ENCODE measurements around the gene ITGA2. TPM values are rescaled to one million over a fixed set of nuclear protein-coding genes. Genes with fewer than 3 reads are reported as not detected.

The ITGA2 gene
- polyA plus RNA-seq, 1 donor from 2014 or later: 0.20 TPM

GRCh38 chr5:53068291-53068836, 79.2 kb downstream of the ITGA2 start:
- no peaks in the 10 kb centered on the region for H3K9me2 ChIP-seq (ENCODE audit: insufficient read depth, low read length)
- TF ChIP-seq RAD21 (conservative IDR thresholded peaks at IDR 0.05) (no peak), REST (IDR thresholded peaks at IDR 0.05; ENCODE audit: borderline replicate concordance) (no peak), EP300 (conservative IDR thresholded peaks at IDR 0.05; ENCODE audit: poor library complexity, severe bottlenecking) (no peak), EZH2 (IDR thresholded peaks at IDR 0.05; ENCODE audit: borderline replicate concordance, insufficient read depth, low read length, poor library complexity, severe bottlenecking) (no peak), POLR2AphosphoS5 (IDR thresholded peaks at IDR 0.05) (no peak), SMC3 (conservative IDR thresholded peaks at IDR 0.05; ENCODE audit: poor library complexity) (no peak)
- TF ChIP-seq, protein P1, sequence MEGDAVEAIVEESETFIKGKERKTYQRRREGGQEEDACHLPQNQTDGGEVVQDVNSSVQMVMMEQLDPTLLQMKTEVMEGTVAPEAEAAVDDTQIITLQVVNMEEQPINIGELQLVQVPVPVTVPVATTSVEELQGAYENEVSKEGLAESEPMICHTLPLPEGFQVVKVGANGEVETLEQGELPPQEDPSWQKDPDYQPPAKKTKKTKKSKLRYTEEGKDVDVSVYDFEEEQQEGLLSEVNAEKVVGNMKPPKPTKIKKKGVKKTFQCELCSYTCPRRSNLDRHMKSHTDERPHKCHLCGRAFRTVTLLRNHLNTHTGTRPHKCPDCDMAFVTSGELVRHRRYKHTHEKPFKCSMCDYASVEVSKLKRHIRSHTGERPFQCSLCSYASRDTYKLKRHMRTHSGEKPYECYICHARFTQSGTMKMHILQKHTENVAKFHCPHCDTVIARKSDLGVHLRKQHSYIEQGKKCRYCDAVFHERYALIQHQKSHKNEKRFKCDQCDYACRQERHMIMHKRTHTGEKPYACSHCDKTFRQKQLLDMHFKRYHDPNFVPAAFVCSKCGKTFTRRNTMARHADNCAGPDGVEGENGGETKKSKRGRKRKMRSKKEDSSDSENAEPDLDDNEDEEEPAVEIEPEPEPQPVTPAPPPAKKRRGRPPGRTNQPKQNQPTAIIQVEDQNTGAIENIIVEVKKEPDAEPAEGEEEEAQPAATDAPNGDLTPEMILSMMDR (IDR thresholded peaks at IDR 0.05; ENCODE audit: poor library complexity, severe bottlenecking): no peak
- no peaks in the 10 kb centered on the region for H3K36me3 ChIP-seq (ENCODE audit: insufficient read depth, low read length)
- H3K4me2 ChIP-seq (ENCODE audit: low read length): no peak overlapping the region
- H4K20me1 ChIP-seq (ENCODE audit: insufficient read depth): no peaks in the 10 kb centered on the region
- no peak overlapping the region for H3K9ac ChIP-seq (ENCODE audit: low read length)
- H3K27ac ChIP-seq (ENCODE audit: low read length): no peak overlapping the region
- H2AFZ ChIP-seq (ENCODE audit: low read depth, low read length): no peak overlapping the region
- no peaks in the 10 kb centered on the region for H3K79me2 ChIP-seq (replicated peaks; ENCODE audit: insufficient read depth, low read length)
- H3K9me3 ChIP-seq (ENCODE audit: low read length): no peaks in the 10 kb centered on the region
- H3K27me3 ChIP-seq (ENCODE audit: insufficient read depth, low read depth, low read length): no peaks in the 10 kb centered on the region
- H3K4me3 ChIP-seq (ENCODE audit: low read length): no peak overlapping the region
- no peaks in the 10 kb centered on the region for H3F3A ChIP-seq (ENCODE audit: insufficient read depth, low read length, poor library complexity, severe bottlenecking)

GRCh38 chr5:53069626-53070025, 80.5 kb downstream of the ITGA2 start:
- H3F3A ChIP-seq (ENCODE audit: insufficient read depth, low read length, poor library complexity, severe bottlenecking): no peaks in the 10 kb centered on the region
- H3K36me3 ChIP-seq (ENCODE audit: insufficient read depth, low read length): no peaks in the 10 kb centered on the region
- H3K4me3 ChIP-seq (ENCODE audit: low read length): no peak overlapping the region
- H3K9ac ChIP-seq (ENCODE audit: low read length): no peak overlapping the region
- H2AFZ ChIP-seq (ENCODE audit: low read depth, low read length): no peak overlapping the region
- no peaks in the 10 kb centered on the region for H4K20me1 ChIP-seq (ENCODE audit: insufficient read depth)
- TF ChIP-seq REST (IDR thresholded peaks at IDR 0.05; ENCODE audit: borderline replicate concordance) (no peak), TAF1 (IDR thresholded peaks at IDR 0.05; ENCODE audit: low read depth) (no peak), SMC3 (conservative IDR thresholded peaks at IDR 0.05; ENCODE audit: poor library complexity) (no peak), EZH2 (IDR thresholded peaks at IDR 0.05; ENCODE audit: borderline replicate concordance, insufficient read depth, low read length, poor library complexity, severe bottlenecking) (no peak), EP300 (conservative IDR thresholded peaks at IDR 0.05; ENCODE audit: poor library complexity, severe bottlenecking) (no peak), RAD21 (conservative IDR thresholded peaks at IDR 0.05) (no peak), MXI1 (conservative IDR thresholded peaks at IDR 0.05; ENCODE audit: poor library complexity, severe bottlenecking) (no peak), POLR2AphosphoS5 (IDR thresholded peaks at IDR 0.05) (no peak)
- TF ChIP-seq, protein P1 (IDR thresholded peaks at IDR 0.05; ENCODE audit: poor library complexity, severe bottlenecking): no peak
- H3K27me3 ChIP-seq (ENCODE audit: insufficient read depth, low read depth, low read length): no peaks in the 10 kb centered on the region
- H3K27ac ChIP-seq (ENCODE audit: low read length): no peak overlapping the region
- no peaks in the 10 kb centered on the region for H3K79me2 ChIP-seq (replicated peaks; ENCODE audit: insufficient read depth, low read length)
- no peaks in the 10 kb centered on the region for H3K9me3 ChIP-seq (ENCODE audit: low read length)
- H3K4me2 ChIP-seq (ENCODE audit: low read length): no peak overlapping the region
- H3K9me2 ChIP-seq (ENCODE audit: insufficient read depth, low read length): no peaks in the 10 kb centered on the region
